HG03103 (cell line): Measurements from ENCODE around the gene DDX17.

Experiments
- ATAC-seq: cut with Tn5 transposase; IDR thresholded peaks from one replicate; pipeline ENCODE4 v1.9.1; 2021; ENCODE audit warnings: low read depth; ENCODE audit not compliant: unreplicated experiment

Gene DDX17

DNA sequence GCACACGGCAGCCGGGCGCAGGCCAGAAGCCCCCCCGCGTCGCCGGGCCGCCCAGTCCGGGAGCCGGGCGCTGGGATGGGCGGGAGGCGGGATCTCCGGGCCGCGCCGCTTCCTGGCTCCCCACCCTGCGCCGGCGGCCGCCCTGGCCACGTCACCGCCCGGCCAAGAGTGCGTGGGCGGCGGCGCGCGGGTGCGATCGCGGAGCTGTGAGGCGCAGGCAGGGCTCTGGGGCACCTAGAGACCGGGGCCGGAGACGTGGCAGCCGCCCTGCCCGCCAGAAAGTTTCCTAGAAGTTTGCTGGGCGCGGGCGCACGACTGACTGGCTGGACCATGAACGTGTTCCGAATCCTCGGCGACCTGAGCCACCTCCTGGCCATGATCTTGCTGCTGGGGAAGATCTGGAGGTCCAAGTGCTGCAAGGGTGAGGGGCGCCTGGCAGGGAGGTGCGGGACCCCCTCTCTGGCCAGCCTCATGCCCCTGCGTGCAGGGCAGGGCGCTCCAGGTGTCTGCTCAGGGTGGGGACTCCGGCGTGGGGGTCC is 38.1 kb downstream of the DDX17 start, which contains the start of gene KDELR3:
Gene KDELR3, plus strand, starts transcription at position 193 of the 539 bp plus-strand sequence. Its CDS starts 138 bp downstream, at position 331.
- ATAC-seq: no peak

DNA sequence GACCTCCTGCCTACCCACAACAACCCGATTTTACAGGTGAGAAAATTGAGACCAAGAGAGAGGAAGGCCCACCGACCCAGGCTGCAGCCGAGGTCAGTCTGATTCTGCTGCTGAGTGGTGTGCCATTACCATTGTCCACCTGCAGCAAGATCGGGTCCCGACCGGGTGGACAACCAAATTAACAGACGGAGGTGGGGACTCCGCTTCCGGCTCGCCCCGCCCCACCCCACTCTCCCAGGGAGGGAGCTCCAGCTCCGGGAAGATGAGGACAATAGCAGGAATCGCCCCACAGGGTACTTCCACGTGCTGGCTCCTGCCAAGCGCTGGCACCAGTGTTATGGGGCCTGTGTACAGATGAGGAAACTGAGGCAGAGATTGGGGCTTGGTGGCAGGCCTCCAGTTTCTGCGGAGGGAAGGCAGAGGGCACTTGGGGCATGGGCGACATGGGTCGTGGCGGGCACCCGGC is 38.6 kb downstream of the DDX17 start:
- no peak for ATAC-seq

DNA sequence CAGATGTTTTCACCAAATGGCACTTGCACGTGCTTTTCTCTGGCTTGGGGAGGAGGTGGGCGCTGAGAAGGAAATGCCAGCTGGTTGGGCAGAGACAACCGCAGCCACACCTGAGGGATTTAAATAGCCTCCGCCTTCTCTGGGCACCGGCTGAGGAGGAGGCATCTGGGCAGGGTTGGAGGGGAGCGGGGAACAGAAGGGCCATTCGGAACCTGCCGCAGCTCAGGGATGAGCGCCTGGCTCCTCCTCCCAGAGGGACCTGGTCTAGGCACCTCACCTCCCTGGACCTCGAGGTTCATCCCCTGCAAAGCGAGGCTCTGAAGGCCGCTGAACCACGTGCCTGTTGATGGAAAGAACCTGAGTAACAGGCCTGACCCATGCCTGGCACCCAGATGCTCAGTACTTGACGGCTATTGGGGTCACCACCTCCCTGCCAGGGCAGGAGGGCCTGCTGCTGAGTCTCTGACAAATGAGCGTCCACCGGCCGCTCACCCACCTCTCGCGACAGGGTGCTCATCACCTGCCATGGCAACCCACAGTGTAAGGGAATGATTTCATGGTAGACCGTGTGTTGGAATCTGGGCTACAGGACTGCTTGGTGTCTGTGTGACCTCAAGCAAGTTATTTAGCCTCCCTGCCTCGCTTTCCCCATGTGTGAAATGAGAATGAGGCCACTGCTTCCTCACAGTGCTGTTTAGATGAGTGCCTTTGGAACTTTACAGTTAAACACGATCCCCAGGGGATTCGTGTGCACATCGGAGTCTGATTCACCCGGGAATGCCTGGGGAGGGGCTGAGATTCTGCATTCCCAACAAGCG is 40.2 kb downstream of the DDX17 start:
- ATAC-seq: no peak

DNA sequence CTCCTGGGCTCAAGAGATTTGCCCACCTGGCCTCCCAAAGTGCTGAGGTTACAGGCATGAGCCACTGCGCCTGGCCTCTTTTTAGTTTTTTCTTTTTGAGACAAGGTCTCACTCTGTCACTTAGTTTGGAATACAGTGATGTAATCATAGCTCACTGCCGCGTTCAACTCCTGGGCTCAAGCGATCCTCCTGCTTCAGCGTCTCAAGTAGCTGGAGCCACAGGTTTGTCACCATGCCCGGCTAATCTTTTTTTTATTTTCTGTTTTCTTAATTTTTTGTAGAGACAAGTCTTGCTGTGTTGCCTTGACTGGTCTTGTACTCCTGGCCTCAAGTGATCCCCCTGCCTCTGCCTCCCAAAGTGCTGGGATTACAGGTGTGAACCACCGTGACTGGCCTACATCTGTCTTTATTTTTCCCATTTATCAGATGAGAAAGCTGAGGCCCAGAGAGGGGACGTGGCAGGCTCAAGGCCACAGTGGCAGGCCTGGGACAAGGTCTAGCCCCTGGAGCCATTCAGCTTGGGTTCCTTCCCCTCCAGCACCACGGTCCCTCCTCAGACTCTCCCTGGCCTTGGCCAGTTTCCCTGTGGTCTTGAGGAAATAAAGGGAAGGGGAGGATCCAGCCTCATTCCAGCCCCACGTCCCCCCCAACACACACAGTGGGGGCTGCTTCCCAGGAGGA is 41.0 kb downstream of the DDX17 start:
- no peak for ATAC-seq

DNA sequence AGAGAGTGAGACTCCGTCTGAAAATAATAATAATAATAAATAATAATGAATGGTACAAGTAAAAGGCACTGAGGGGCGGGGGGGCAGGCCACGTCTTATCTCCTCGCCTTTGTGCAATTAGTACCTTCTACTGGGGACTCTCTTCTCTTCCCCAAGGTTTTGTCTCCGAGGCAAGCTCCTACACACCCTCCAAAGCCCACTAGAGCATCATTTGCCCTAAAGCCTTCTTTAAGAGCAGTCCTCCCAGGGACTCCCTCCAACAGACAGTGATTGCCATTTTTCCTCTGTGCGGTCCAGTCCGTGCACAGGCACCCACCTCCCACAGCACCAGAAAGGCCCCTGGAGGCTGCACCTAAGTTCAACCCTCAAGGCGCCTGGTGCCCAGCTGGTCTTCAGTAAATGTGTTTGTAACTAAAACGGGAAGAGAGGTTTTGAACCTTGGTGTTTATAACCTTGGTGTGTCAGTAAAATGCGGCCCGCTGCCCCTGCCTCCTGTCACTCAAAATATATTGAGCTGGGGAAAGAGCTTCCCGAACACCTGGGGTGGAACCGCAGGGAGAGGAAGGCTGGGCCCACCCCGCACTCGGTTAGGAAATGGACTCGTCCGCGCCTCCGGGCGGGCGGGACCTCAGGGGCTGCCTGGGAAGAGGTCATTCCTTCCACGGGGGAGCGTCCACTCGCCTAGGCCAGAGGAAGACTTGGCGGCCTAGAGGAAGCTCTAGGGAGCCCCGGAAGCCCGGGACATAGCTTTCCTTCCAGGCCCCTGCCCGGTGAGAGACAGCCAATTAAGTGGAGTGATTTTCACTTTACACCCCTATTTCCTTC is 42.9 kb downstream of the DDX17 start:
- ATAC-seq: no peak

DNA sequence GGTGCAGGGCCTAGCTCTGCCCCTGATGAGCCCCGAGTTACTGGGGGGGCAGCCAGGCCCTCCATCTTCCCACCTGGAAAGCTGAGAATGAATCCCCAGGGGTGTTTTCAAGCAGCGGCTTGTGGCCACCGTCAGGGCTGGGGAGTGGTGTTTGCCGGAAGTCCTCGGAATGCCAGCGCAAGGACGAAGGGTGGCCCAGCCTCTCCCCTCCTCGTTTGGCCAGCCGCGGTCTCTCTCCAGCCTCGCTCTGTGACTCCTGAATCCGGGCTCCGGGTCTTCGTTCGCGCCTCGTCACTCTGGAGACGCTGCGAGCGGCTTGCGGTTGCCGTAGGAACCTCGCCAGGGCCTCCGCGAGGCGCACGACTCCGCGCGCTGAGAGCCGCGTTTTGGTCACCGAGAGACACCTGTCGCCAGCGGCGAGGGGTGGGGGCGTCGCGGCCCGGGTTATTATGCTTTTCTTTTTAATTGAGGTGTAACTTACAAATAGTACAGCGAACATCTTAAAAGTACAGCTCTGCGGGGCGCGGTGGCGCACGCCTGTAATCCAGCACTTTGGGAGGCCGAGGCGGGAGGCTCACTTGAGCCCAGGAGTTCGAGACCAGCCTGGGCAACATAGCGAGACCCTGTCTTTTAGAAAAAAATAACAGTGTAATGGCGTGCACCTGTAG is 44.6 kb downstream of the DDX17 start:
- ATAC-seq: no peak

DNA sequence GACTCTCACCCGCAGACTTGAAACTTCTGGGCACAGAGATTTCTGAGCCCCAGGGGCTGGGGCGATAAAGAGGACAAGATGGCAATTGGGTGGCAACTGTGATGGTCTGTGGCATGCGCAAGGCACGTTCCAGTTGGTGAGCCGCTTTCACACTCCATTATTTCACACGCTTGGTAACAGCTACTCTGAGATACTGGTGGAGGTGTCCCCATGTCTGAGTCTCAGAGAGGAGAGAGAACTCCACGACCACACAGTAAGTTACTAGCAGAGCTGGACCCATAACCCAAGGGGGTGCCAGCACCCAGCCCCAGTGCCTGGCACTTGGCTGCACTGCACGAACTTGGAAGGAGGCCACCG is 45.1 kb downstream of the DDX17 start:
- ATAC-seq: no peak

DNA sequence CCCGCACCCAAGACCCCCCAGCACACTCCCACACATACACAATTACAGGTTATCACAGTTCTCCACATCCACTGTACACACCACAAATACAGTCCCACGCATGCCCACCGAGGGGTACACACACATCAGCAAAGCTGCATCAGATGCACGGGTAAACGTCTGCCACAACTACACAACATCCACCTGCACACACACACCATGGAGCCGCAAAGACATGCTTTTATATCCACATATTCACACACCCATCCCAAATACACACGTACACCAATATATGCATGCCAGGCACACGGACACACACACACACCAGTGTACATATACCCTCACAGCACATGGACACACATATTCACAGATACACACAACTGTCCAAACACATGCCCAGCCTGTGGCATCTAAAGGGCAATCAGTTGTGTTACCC is 45.7 kb downstream of the DDX17 start:
- no peak for ATAC-seq

DNA sequence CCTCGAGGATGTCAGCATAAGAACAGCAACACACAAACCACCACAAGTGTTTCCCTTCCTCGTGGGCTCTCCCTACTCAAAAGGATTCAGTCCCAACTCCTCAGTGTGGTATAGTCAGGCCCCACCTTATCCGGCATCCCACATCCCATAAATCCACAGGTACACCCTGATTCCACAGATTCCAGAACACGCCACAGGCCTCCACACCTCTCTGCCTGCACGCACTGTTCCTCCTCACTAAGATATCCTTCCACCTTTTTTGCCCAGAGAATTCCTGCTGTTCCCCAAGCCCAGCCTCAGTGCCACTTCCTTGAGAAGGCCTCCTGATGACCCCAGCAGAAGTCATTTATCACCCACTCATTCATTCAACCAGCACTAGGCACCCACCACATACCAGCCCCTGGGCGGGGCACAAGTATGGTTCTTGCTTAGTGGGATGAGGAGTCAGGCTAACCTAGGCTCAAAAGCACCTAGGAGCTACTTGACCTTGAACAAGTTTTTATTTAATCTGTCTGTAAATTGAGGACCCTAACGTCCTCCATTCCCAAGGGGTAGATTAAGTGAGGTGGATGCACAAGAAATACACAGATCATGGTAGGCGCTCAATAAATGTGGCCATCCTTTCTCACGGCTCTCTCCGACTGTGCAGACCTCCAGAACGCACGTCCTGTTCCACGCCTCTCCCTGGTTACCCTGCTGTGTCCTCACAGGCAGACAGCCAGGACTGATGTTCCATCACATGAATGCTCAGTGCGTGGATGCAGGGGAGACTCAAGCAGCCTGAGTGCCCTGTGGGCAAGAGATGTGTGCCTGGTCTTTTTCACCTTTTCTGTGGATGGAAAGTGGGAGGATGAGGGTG is 49.0 kb downstream of the DDX17 start:
- ATAC-seq: no peak

DNA sequence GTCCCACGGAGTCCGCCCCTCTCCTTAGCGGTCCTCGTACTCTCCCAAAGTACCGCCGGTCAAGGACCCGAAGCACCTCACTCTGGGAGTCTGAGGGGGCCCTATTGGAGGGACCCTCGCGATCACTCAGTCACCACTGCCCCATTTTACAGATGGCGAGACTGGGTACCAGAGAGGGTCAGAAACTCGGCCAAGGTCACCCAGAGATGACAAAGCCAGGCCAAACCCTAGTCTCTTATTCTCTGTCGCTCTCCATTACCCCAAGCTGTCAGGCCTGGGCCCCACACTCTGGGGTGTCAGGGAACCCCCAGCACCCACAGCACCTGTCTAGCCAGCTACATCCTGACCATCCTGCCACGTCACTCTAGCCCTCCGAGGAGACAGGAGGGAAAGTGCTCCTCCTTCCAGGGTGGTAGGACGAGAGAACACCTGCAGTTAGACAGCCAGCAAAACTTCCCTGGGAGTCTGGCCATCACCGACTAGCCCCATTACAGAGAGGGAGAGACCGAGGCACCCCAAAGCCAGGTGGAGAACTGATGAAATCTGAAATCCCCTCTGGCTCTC is 49.8 kb downstream of the DDX17 start:
- no peak for ATAC-seq

DNA sequence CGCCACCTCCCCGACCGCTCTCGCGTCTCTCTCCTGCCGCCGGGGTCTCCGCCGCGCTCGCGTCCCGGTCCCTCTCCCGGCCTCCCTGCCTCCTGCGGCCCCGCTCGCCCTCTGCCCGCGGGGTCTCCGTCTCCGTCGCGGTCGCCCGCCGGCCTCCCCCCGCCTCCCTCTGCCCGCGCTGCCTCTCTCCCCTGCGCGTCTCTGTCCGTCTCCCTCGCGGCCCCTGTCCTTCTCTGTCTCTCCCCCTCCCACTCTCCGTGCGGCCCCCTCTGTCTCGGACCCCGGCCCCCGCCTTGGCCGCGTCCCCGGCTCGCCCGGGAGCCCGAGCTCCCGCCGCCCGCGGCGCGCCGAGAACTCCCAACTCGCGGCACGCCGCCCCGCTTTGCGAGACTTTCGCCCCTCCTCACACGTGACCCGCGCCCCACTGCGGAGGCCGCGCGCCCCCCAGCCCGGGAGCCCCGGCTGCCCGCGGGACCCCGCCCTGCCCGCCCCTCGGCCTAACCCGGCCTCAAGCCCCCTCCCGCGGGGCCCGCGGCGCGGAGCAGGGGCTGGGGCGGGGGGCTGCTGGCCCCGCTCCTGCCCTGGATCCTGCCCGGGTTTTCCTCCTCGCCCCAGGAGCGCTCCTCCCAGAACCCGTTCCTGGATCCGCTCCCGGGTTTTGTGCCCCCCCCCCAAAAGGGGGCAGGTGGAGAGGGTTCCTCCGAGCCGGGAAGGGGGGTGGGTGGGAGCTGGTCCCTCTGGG is 50.4 kb downstream of the DDX17 start:
- no peak for ATAC-seq

DNA sequence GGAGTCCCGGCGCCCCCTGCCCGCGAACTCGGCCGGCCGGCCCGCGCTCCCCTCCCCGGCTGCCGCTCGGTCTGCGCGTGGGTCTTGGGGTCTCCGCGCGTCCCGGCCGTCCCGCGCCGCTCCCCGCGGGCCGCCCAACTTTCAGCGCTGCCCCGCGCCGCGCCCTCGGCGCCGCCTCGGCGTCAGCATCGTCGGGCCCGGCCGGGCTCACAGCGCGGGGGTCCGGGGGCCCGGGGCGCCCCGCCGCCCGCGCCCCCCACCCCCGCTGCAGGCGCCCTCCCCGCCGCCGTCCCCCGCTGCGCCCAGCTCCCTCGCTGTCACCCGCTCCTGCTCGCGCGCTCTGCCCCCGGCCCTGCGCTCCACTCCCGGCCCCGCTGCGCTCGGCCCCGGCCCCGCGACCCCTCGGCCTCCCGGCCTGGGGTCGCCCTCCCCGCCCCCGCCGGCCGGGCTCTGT is 51.0 kb downstream of the DDX17 start, which contains the start of gene KCNJ4:
Gene KCNJ4, minus strand, starts transcription at position 124 of the 454 bp plus-strand sequence. CDS start 27,067 bp downstream, outside the sequence.
- ATAC-seq: no peak

DNA sequence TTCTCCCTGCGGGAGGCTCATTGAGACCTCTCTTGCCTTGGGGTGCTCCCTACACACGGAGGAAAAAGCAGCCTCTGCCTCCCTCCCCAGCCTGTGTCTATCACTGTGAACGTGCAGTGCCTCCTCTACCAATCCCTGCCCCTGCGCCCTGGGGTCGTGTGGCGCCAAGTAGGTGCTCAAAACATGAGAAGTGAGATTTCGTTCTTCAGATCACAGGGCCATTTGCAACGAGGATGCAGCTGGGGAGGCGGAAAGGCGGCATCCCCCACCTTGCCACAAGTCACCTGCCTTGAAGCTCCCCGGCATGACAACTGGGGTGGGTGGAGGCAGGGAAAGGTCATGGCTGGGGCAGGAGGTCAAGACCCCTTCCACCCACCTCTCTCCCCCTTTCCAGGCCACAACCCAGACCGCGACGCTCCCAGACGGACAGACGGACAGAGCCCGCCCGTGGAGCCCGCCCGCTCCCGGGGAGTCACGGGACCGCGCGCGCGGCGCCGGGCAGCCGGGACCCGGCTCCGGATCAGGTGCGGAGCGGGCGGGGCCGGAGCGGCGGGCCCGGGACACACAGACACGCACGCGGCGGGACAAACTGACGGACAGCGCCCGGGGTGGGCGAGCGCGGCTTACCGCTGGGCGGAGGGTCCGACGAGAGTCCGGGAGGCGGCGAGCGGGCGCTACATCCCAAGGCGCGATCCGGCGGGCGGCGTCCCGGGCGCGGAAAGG is 51.6 kb downstream of the DDX17 start:
- ATAC-seq: no peak

DNA sequence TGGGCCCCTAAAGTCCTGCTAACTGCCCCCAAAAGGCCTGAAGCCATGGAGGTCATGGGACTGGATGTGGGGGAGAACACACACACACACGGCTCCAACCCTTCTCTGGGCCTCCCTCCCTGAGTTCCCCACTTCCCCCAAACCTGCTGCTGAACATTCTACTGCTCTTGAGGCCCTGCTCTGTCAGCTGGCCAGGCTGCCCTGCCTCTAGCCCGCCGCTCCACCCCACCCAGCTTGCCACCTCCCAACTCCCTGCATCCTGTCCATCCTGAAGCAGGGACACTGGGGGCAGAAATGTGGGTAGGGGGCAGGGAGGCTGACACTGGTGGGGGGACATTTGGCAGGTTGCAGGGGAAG is 52.1 kb downstream of the DDX17 start:
- ATAC-seq: no peak

DNA sequence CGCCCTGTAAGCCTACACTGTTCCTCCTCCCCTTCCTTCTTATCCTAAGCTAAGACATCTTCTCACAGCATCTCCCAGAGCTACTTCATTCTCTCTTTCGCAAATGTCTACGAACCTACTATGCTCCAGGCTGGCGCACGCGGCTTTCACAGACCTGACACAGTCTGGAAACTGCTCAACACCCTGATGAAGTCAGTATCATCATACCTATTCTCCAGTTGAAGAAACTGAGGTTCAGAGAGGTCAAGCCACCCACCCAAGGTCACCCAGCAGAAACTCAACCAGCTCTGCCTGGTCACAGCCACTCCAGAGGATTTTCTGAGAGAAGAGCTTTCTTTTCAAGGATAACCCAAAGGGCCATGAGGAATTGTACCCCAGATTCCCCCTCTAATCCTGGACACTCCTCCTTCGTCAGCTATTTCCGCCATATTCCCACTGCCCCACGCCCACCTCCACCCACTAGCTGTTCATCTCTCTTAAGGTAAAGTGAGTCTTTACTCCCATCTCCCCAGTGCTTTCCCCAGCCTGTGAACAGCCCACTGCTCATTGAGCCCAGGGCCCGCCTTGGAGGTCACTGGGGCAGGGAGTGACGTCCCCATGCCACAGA is 52.9 kb downstream of the DDX17 start:
- ATAC-seq: no peak

DNA sequence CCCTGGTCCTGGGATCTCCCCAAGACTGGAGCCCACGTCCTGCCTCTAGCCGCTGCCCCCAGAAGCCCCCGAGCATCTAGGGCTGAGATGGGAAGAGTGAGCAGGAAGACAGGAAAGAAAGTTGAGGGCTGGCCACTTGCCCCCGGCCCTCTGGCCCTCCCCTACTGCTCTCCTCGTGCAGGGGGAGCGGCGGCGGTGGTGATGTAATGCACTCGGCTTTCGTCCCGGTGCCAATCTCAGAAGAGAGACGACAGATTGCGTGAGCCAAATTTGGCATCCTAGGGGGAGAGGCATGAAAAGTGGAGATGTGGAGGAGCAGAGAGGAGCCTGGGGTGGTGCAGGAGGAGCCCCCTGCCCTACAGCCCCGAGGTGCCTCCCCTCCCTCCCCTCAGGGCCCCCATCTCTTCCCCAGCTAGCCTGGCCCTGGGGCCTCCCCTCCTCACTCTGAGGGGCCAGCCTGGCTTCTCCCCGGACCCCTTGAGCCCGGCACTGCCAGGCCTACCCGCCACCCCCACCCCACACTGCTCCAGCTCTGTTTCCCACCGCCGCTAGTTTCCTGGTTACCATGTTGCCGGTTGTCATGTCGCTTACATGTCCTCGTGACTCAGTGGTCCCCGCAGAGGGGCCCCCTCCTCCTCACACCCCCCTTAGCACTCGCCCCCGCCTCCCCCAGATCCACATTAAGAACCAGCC is 53.6 kb downstream of the DDX17 start:
- ATAC-seq: no peak

DNA sequence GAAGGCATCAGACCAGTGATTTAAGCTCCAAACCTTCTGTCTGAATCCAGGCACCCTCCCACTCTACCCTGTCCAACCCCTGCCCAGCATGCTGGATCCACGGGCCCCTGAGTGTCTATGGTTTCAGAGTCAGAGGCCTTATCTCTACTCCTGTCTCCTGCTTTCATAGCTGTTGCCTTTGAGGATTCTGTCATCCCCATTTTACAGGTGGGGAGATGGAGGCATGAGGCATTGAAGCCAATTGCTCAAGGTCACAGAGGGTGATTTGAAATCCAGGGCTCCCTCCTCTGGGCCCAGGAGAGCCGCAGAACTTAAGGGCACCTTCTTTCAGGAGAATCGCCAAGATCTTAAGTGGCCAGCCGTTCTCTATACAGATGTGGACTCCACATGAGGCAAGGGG is 54.2 kb downstream of the DDX17 start:
- no peak for ATAC-seq
